ENCODE results near the gene POU3F2. TPM values are rescaled to one million over a fixed set of nuclear protein-coding genes. Genes with fewer than 3 reads are reported as not detected.

POU3F2 gene
- total RNA-seq, 1 experiment from 2014 or later: not detected

- in situ Hi-C loops (cut with HindIII; ENCODE audit: low sequenced_read_pairs): no loop called here
Measured at GRCh38 chr6:98828211-98828788, 6.1 kb upstream of the POU3F2 start.

GRCh38 chr6:98828941-98829411, 5.4 kb upstream of the POU3F2 start:
- in situ Hi-C loops (cut with HindIII; ENCODE audit: low sequenced_read_pairs): no loop called here
- no peak for DNase-seq (ENCODE audit: low spot score)

More at GRCh38 chr6:98828211-98828788, 6.1 kb upstream of the POU3F2 start:
- no peak for DNase-seq (ENCODE audit: low spot score)

- in situ Hi-C loops (cut with HindIII; ENCODE audit: low sequenced_read_pairs): no loop called here
- DNase-seq (ENCODE audit: low spot score): no peak
Measured at GRCh38 chr6:98830146-98830545, 4.2 kb upstream of the POU3F2 start.

- in situ Hi-C loops (cut with HindIII; ENCODE audit: low sequenced_read_pairs): no loop called here
- no peak for DNase-seq (ENCODE audit: low spot score)
Measured at GRCh38 chr6:98831057-98831958, 3.1 kb upstream of the POU3F2 start.

- in situ Hi-C loops (cut with HindIII; ENCODE audit: low sequenced_read_pairs): no loop called here
- DNase-seq (ENCODE audit: low spot score): no peak
Measured at GRCh38 chr6:98831959-98832283, 2.5 kb upstream of the POU3F2 start.

- in situ Hi-C loops (cut with HindIII; ENCODE audit: low sequenced_read_pairs): no loop called here
- no peak for DNase-seq (ENCODE audit: low spot score)
Measured at GRCh38 chr6:98832284-98833056, 1.9 kb upstream of the POU3F2 start.

- no peak for DNase-seq (ENCODE audit: low spot score)
- in situ Hi-C loops (cut with HindIII; ENCODE audit: low sequenced_read_pairs): no loop called here
Measured at GRCh38 chr6:98833057-98833306, 1.4 kb upstream of the POU3F2 start.

- in situ Hi-C loops (cut with HindIII; ENCODE audit: low sequenced_read_pairs): no loop called here
- no peak for DNase-seq (ENCODE audit: low spot score)
Measured at GRCh38 chr6:98833307-98834059, 891 bp upstream of the POU3F2 start.

GRCh38 chr6:98835149-98836024, 1.0 kb downstream of the POU3F2 start:
- in situ Hi-C loops (cut with HindIII; ENCODE audit: low sequenced_read_pairs): no loop called here
- no peak for DNase-seq (ENCODE audit: low spot score)

GRCh38 chr6:98836025-98836961, 1.9 kb downstream of the POU3F2 start:
- no peak for DNase-seq (ENCODE audit: low spot score)
- in situ Hi-C loops (cut with HindIII; ENCODE audit: low sequenced_read_pairs): no loop called here

- no peak for DNase-seq (ENCODE audit: low spot score)
- in situ Hi-C loops (cut with HindIII; ENCODE audit: low sequenced_read_pairs): no loop called here
Measured at GRCh38 chr6:98836962-98837944, 2.9 kb downstream of the POU3F2 start.

- in situ Hi-C loops (cut with HindIII; ENCODE audit: low sequenced_read_pairs): no loop called here
Measured at GRCh38 chr6:98838032-98838431, 3.7 kb downstream of the POU3F2 start.

GRCh38 chr6:98838975-98839374, 4.6 kb downstream of the POU3F2 start:
- DNase-seq (ENCODE audit: low spot score): no peak
- in situ Hi-C loops (cut with HindIII; ENCODE audit: low sequenced_read_pairs): no loop called here

More at GRCh38 chr6:98838032-98838431, 3.7 kb downstream of the POU3F2 start:
- no peak for DNase-seq (ENCODE audit: low spot score)

GRCh38 chr6:98839781-98840361, 5.5 kb downstream of the POU3F2 start:
- DNase-seq (ENCODE audit: low spot score): no peak
- in situ Hi-C loops (cut with HindIII; ENCODE audit: low sequenced_read_pairs): no loop called here

- DNase-seq (ENCODE audit: low spot score): no peak
- in situ Hi-C loops (cut with HindIII; ENCODE audit: low sequenced_read_pairs): no loop called here
Measured at GRCh38 chr6:98840385-98840784, 6.0 kb downstream of the POU3F2 start.

GRCh38 chr6:98840996-98841513, 6.7 kb downstream of the POU3F2 start:
- no peak for DNase-seq (ENCODE audit: low spot score)
- in situ Hi-C loops (cut with HindIII; ENCODE audit: low sequenced_read_pairs): no loop called here
